Activated CD8-positive, alpha-beta T cell treated with anti-CD3 and anti-CD28 coated beads, Interleukin-2, amount 10 ng/mL, durations not matched to agents 7 days and 5 days (primary cell): ENCODE data around the gene SIPA1. TPM values are rescaled to one million over a fixed set of nuclear protein-coding genes. Genes with fewer than 3 reads are reported as not detected.
A peak's percentile ranks its signal among the peaks of the same experiment; 100 is the strongest.

ENCODE experiments used
- ATAC-seq: fragments of 150-1000 bp; cut with Tn5 transposase; one replicate; pipeline ENCODE4 v1.10.0; 2021; ENCODE audit warnings: moderate library complexity
- CTCF ChIA-PET: fragments of 350-600 bp; sonication (Branson Sonifier 250); formaldehyde crosslinking; loops from one replicate; lab custom pipeline; 2021; ENCODE audit warnings: antibody characterized with exemption; lab: Charles Lee
- POLR2A ChIA-PET: fragments of 350-600 bp; sonication (Branson Sonifier 250); formaldehyde crosslinking; loops from one replicate; lab custom pipeline; 2021; ENCODE audit warnings: antibody characterized with exemption; lab: Charles Lee
- DNase-seq: peaks from one replicate; pipeline ENCODE4 v3.0.0-alpha.2; 2020
- H3K27ac Mint-ChIP-seq: one replicate; pipeline ENCODE4 v1.8.0; 2021; ENCODE audit warnings: mild to moderate bottlenecking, mixed read lengths
- H3K27me3 Mint-ChIP-seq: one replicate; pipeline ENCODE4 v1.8.0; 2021; ENCODE audit warnings: low read depth, mixed read lengths
- H3K36me3 Mint-ChIP-seq: one replicate; pipeline ENCODE4 v1.8.0; 2021; ENCODE audit warnings: low read depth, mixed read lengths
- H3K4me1 Mint-ChIP-seq: one replicate; pipeline ENCODE4 v1.8.0; 2021; ENCODE audit warnings: low read depth, mixed read lengths
- H3K4me3 Mint-ChIP-seq: one replicate; pipeline ENCODE4 v1.8.0; 2021; ENCODE audit warnings: mild to moderate bottlenecking, mixed read lengths
- H3K9me3 Mint-ChIP-seq: one replicate; pipeline ENCODE4 v1.8.0; 2022; ENCODE audit warnings: mixed read lengths; ENCODE audit not compliant: insufficient read depth
- total RNA-seq, 2 experiments: library from RNA; stranded (reverse); gene quantifications; one replicate each; pipeline ENCODE4 v1.2.3, GENCODE V29; 2021

Gene SIPA1
- total RNA-seq, 2 experiments from 2014 or later: 245 to 274 TPM

DNA sequence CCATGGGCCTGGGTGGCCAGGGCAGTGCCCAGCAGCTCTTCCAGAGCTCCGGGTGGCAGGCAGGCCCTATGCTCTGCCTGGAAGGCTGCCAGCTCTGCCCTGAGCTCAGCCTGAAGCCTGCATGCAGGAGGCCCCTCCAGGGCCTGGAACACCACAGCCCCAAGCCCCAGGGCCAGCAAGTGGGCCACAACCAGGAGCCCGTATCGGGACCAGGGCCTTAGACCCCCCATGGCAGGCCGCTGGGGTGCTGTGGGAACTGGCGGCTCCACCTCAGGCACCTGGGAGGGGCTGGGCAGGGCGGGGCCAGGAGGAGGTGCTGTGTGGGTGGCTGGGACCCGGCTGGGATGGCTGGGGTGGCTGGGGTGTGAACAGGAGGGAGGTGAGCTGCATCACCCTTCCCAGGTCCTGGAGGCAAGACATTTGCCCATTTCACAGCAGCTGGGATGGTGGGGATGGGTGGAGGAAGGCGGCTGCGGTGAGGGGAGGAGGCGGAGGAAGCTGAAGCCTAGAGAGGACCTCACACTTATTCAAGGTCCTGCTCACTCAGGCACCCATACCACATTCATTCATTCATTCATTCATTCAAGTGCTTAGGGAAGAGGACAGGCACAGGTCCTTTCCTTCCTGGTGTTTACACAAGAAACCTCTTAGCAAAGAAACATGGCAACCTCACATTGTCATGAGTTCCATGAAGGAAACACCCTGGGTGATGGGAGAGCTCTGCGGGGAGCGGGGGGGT lies 42.2 kb upstream of the SIPA1 start, which contains the start of gene KCNK7:
TSS of gene KCNK7 (minus strand) at position 258 of the 739 bp plus-strand sequence. CDS start at position 230, 28 bp downstream.
- H3K9me3 Mint-ChIP-seq: no peaks in the 10 kb centered on the region
- peaks cover 15% of the 10 kb centered on the region for H3K36me3 Mint-ChIP-seq
- POLR2A ChIA-PET: interaction anchor here (0.8 to 0.9 kb wide), 2 partner anchors 19 to 46 kb away, joined by 3 read pairs; partner anchors contain the start of gene PCNX3
- DNase-seq (no peak), ATAC-seq (no peak)
- no peak within 1 kb of the TSS for H3K4me3 Mint-ChIP-seq
- no peaks in the 10 kb centered on the region for H3K27me3 Mint-ChIP-seq
- peaks cover 10% of the 10 kb centered on the region for H3K4me1 Mint-ChIP-seq
- peak within 1 kb of the TSS; percentile 53 for H3K27ac Mint-ChIP-seq
- CTCF ChIA-PET: interaction anchor here (1.3 to 12.3 kb wide), 6 partner anchors 13 to 52 kb away, joined by 3 to 172 read pairs (median 20); partner anchors contain the start of gene EHBP1L1

DNA sequence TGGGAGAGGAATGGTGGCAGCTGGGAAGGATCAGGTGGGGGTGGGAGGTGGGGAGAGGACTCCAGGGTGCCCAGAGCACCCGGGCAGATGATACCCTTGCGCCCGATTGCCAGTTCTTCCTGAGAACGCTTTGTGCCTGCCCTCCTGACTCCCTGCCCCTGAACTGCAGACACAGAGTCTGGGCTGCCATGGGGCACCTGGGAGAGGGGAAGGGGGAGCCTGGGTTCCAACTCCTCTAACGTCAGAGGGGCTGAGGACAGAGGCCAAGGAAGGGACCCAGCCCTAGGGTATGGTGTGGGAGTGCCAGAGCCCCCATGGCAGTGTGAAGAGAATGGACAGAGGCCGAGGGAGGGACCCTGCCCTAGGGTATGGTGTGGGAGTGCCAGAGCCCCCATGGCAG lies 41.4 kb upstream of the SIPA1 start:
- POLR2A ChIA-PET: no interaction called here
- no peaks in the 10 kb centered on the region for H3K27me3 Mint-ChIP-seq
- H3K27ac Mint-ChIP-seq: peak overlapping the region; percentile 43
- H3K4me1 Mint-ChIP-seq: peaks cover 10% of the 10 kb centered on the region
- no peak overlapping the region for H3K4me3 Mint-ChIP-seq
- CTCF ChIA-PET: interaction anchor here (12.3 kb wide), 1 partner anchor 53 kb away, joined by 172 read pairs; no protein-coding TSS in a partner anchor
- H3K9me3 Mint-ChIP-seq: no peaks in the 10 kb centered on the region
- DNase-seq: no peak
- ATAC-seq: no peak
- H3K36me3 Mint-ChIP-seq: peaks cover 17% of the 10 kb centered on the region

DNA sequence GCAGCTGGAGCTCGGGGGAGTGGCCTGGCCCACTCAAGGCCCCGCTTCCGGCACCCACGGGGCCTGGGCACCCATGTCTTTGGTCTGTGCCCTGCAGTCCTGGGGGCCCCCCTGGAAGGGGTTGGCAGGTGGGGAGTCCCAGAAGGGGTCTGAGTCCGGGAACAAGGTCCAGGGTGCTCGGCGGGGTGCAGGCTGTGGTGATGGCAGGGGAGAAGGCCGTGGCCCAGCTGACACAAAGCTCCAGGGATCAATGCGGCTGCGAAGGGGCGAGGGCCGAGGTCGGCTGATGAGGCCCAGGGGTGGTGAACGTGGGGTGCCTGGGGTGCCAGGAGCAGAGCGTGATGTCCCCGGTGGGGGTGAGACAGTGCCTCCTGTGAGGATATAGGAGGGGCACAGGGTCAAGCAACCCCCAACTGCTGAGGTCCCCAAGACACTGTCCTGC lies 39.6 kb upstream of the SIPA1 start:
- ATAC-seq (no peak), DNase-seq (no peak)
- ChIA-PET CTCF (interaction anchor here (1.2 to 1.6 kb wide), 2 partner anchors 10 to 86 kb away, joined by 3 to 4 read pairs; no protein-coding TSS in a partner anchor), POLR2A (no interaction called here)
- H3K27me3 Mint-ChIP-seq: no peaks in the 10 kb centered on the region
- H3K9me3 Mint-ChIP-seq: no peaks in the 10 kb centered on the region
- no peak overlapping the region for H3K27ac Mint-ChIP-seq
- no peak overlapping the region for H3K4me3 Mint-ChIP-seq
- peaks cover 10% of the 10 kb centered on the region for H3K4me1 Mint-ChIP-seq
- peaks cover 19% of the 10 kb centered on the region for H3K36me3 Mint-ChIP-seq

DNA sequence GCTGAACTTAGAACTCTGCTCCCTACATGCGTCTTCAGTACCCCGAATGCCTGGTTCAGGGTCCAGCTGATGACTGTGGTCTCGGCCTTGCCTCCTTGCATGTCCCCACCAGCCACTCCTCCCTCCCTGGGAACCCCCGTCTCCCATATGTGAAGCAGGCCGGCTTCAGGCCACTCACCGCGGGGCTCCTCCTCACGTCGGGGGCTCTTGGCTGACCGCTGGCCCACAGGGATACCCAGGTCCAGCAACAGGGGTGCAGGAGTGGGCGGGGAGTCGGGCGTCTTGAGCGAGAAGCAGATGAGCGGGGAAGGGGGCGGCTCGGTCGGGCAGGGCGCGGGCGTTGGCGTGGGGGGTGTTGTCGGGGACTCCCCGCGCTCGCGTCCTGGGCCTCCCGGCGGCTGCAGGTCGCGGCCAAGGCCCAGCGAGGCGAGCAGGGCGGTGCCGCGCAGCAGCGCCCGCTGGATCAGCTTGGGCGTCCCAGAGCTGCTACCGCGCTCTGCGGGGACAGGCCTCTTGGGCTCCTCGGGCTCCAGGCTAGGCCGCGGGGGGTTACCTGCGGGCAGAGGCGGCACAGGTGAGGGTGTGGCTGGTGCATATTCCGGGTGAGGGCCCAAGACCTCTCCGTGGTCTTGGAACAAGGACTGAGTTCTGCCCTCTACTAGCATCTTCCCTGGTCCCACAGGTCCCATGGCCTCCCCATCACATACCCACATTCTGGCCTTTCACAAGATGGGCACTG lies 38.5 kb upstream of the SIPA1 start:
- Mint-ChIP-seq H3K4me3 (no peak overlapping the region), H3K36me3 (peaks cover 27% of the 10 kb centered on the region), H3K4me1 (peaks cover 10% of the 10 kb centered on the region), H3K27ac (no peak overlapping the region), H3K27me3 (no peaks in the 10 kb centered on the region), H3K9me3 (no peaks in the 10 kb centered on the region)
- DNase-seq (no peak), ATAC-seq (no peak)
- CTCF ChIA-PET: interaction anchor here (0.7 to 1.6 kb wide), 2 partner anchors 11 to 26 kb away, joined by 3 to 4 read pairs; no protein-coding TSS in a partner anchor
- POLR2A ChIA-PET: interaction anchor here (0.6 to 1.6 kb wide), 3 partner anchors 10 to 48 kb away, joined by 3 to 5 read pairs (median 3); partner anchors contain the start of gene PCNX3

DNA sequence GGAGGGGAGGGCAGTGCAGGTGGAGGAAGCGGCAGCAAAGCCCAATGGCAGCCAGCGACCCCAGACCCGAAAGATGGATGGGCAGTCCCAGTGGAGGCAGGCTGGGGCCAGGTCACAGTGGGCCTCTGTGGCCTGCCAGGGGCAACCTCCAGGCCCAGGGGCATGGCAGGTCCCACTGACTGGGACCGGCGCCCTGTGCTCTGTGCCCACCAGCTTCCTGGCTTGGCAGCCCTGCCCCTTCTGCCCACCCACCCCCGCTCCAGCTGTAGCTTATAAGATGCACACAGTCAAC lies 38.0 kb upstream of the SIPA1 start:
- peaks cover 30% of the 10 kb centered on the region for H3K36me3 Mint-ChIP-seq
- no peak overlapping the region for H3K4me3 Mint-ChIP-seq
- H3K27me3 Mint-ChIP-seq: no peaks in the 10 kb centered on the region
- ChIA-PET POLR2A (interaction anchor here (1.2 to 1.6 kb wide), 2 partner anchors 10 to 15 kb away, joined by 3 to 5 read pairs; partner anchors contain the start of gene PCNX3), CTCF (interaction anchor here (0.7 to 1.1 kb wide), 2 partner anchors 24 to 27 kb away, joined by 3 read pairs; partner anchors contain the start of gene EHBP1L1)
- H3K27ac Mint-ChIP-seq: no peak overlapping the region
- no peak for DNase-seq
- no peaks in the 10 kb centered on the region for H3K9me3 Mint-ChIP-seq
- peaks cover 8% of the 10 kb centered on the region for H3K4me1 Mint-ChIP-seq
- no peak for ATAC-seq

DNA sequence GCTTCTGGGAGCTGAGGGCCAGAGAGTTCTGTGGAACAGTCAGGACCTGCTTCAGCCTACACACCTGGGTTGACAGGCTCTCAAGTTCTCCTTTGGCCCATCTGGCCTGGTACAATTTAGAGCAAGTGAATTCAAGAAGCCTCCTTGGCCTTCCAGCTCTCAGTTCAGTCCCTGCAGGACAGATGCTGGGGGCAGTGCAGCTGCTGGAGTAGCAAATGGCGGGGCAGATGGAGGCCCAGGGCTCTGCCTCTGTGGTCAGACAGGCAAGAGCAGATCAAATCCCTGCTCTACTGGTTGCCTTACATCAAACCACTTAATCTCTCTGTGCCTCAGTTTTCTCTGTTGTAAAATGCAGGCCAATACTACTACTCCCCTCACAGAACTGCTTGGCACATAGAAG lies 33.6 kb upstream of the SIPA1 start:
- no peak overlapping the region for H3K4me3 Mint-ChIP-seq
- no peak overlapping the region for H3K27ac Mint-ChIP-seq
- H3K36me3 Mint-ChIP-seq: peaks cover 52% of the 10 kb centered on the region
- CTCF ChIA-PET: interaction anchor here (0.9 to 2.9 kb wide), 4 partner anchors 10 to 64 kb away, joined by 3 to 13 read pairs (median 3); no protein-coding TSS in a partner anchor
- POLR2A ChIA-PET: no interaction called here
- H3K9me3 Mint-ChIP-seq: no peaks in the 10 kb centered on the region
- no peak for ATAC-seq
- H3K4me1 Mint-ChIP-seq: peaks cover 11% of the 10 kb centered on the region
- H3K27me3 Mint-ChIP-seq: no peaks in the 10 kb centered on the region
- no peak for DNase-seq

DNA sequence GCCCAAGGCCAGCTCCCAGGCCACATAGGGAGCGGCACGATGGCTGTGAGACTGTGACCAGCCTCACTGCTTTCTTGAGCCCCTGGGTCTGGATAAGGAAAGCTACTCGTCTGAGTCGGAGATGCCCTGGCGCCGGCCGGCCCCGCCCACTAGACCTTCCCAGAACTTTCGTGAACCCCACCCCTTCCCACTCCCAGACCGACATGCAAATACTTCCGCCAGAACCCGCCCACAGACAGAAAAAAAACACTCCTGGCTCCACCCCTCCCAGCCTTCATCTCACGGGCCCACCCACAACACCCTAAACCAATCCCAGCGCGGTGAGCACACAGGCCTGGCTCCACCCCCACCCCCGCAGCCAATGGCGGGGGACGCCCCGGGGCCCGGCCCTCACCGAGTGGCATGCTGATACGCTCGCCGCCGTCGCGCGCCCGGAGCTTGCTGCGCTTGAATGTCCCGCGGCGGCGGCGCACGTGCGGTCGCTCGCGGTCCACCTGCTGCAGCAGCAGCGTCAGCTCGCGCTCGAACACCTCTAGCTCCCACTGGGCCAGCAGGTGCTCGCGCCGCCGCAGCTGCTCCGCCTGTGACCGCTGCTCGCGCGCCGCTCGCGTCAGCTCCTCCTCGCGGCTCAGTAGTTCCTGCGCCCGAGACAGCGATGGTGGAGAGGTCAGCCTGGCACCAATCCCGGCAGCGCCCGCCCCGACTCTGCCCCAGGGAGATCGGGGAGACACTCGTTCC lies 30.9 kb upstream of the SIPA1 start:
- Mint-ChIP-seq H3K27ac (no peak overlapping the region), H3K27me3 (no peaks in the 10 kb centered on the region), H3K4me3 (no peak overlapping the region), H3K9me3 (no peaks in the 10 kb centered on the region), H3K36me3 (peaks cover 59% of the 10 kb centered on the region), H3K4me1 (peaks cover 36% of the 10 kb centered on the region)
- CTCF ChIA-PET: interaction anchor here (1.0 to 1.6 kb wide), 2 partner anchors 13 to 19 kb away, joined by 3 to 7 read pairs; no protein-coding TSS in a partner anchor
- POLR2A ChIA-PET: interaction anchor here (1.2 kb wide), 1 partner anchor 18 kb away, joined by 3 read pairs; no protein-coding TSS in a partner anchor
- DNase-seq (no peak), ATAC-seq (peak; percentile 52)

DNA sequence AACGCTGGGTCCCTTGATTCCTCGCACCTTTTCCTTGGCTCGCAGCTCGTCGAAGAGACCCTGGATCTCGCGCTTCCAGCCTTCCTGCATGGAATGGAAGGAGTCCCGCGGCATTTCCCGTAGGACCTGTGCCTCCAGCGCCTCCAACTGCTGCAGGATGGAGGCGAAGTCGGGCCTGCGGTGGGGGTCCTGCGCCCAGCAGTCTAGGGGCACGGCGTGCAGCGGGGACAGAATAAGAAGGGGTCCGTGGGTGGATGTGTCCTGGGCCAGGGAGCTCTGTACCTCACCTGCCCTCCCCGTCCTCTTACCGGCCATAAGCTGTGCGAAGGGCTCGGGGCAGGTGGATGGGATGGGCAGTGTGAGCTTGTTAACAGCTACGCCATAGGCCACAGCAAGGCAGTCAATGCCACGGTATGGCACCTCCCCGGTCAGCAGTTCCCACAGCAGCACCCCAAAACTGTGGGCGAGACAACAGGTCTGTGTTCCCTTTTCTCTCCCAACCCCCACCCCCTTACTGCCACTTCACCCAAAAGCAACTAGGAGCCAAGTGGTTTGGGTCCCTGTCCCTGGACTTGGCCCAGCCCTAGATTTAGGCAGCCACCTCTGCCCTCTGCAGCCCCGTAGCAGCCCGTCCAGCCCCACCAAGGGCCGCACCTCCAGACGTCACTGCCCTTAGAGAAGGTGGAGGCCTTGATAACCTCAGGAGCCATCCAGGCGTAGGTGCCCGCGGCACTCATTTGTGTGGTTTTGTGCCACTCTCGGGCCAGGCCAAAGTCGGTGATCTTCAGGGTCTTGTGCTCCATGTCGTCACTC lies 30.1 kb upstream of the SIPA1 start:
- no peak for ATAC-seq
- Mint-ChIP-seq H3K27ac (peak overlapping the region; percentile 39), H3K36me3 (peaks cover 64% of the 10 kb centered on the region), H3K4me1 (peaks cover 44% of the 10 kb centered on the region), H3K9me3 (no peaks in the 10 kb centered on the region), H3K27me3 (no peaks in the 10 kb centered on the region), H3K4me3 (no peak overlapping the region)
- ChIA-PET CTCF (interaction anchor here (1.0 to 1.6 kb wide), 2 partner anchors 14 to 20 kb away, joined by 3 to 7 read pairs; no protein-coding TSS in a partner anchor), POLR2A (interaction anchor here (1.2 kb wide), 1 partner anchor 18 kb away, joined by 3 read pairs; no protein-coding TSS in a partner anchor)
- DNase-seq: no peak

DNA sequence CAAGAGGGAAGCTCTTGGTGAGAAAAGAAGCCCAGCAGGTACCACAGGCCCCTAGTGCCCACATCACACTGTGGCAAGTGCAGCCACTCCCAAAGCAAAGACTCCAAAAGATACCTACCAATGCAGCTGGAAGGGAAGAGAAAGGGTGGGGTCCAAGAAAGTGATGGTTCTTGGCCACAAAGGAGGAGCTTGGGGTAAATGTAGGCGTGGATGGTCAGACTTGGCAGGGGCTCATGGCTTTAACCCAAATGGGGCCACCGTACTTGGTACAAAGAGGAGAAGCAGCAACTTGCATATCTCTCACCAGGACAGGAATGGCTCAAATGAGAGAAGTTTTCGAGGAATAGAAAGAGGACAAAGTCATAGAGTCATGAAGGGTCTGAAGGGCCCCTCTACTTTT lies 28.7 kb upstream of the SIPA1 start:
- peaks cover 49% of the 10 kb centered on the region for H3K4me1 Mint-ChIP-seq

DNA sequence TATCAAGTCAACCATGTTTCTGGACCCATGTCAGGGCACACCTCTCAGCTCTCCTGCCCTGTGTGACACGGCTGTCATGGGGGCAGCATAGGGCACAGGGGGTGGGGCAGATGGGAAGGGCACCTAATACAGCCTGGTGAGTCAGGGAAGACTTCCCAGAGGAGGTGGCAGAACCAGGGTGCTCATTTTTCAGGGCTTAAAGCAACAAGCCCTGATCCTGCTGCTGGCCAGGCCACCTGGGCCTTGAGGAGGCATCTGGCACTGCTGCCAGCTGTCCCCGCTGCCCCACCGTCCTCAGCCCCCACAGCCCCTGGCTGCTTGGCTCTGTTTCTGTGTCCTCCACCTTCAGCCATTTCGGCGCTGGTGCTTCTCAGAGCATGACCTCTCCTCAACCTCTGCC lies 28.2 kb upstream of the SIPA1 start:
- Mint-ChIP-seq H3K27me3 (no peaks in the 10 kb centered on the region), H3K4me1 (peaks cover 49% of the 10 kb centered on the region), H3K9me3 (no peaks in the 10 kb centered on the region), H3K27ac (peak overlapping the region; percentile 71), H3K36me3 (peaks cover 47% of the 10 kb centered on the region), H3K4me3 (no peak overlapping the region)
- ATAC-seq (no peak), DNase-seq (no peak)
- CTCF ChIA-PET: interaction anchor here (1.0 to 3.9 kb wide), 5 partner anchors 16 to 69 kb away, joined by 3 to 24 read pairs (median 4); partner anchors contain the start of gene FAM89B
- POLR2A ChIA-PET: interaction anchor here (1.3 to 1.7 kb wide), 2 partner anchors 10 to 19 kb away, joined by 3 to 5 read pairs; no protein-coding TSS in a partner anchor

More for the DNA sequence above, 28.7 kb upstream of the SIPA1 start:
- ChIA-PET POLR2A (interaction anchor here (1.3 to 1.7 kb wide), 2 partner anchors 10 to 19 kb away, joined by 3 to 5 read pairs; no protein-coding TSS in a partner anchor), CTCF (interaction anchor here (1.5 to 3.9 kb wide), 3 partner anchors 15 to 69 kb away, joined by 4 to 24 read pairs (median 12); partner anchors contain the start of gene FAM89B)
- ATAC-seq (no peak), DNase-seq (no peak)
- Mint-ChIP-seq H3K9me3 (no peaks in the 10 kb centered on the region), H3K27ac (peak overlapping the region; percentile 71), H3K36me3 (peaks cover 51% of the 10 kb centered on the region), H3K4me3 (no peak overlapping the region), H3K27me3 (no peaks in the 10 kb centered on the region)
